ENCODE data around the gene RFC2. TPM values are rescaled to one million over a fixed set of nuclear protein-coding genes. Genes with fewer than 3 reads are reported as not detected.
A peak's percentile ranks its signal among the peaks of the same experiment; 100 is the strongest.
"Not testable (repeated sequence)": the region's sequence is repeated elsewhere in the genome, so short reads cannot be mapped to it uniquely, and the experiment has no call there.

RFC2 gene
- total and polyA plus RNA-seq, 2 donors (not counting 1 experiment from before 2014, with no cell fraction given): 9.9 to 19.6 TPM

- H3K36me3 ChIP-seq (ENCODE audit: control insufficient read depth, insufficient read depth, low read length): peaks cover 5% of the 10 kb centered on the region
- H3K9ac ChIP-seq (ENCODE audit: insufficient read depth, low read length): no peak overlapping the region
- H3K4me1 ChIP-seq (ENCODE audit: control insufficient read depth, extremely low read depth, insufficient read depth, low read length): peaks cover 9% of the 10 kb centered on the region
- peaks cover 13% of the 10 kb centered on the region for H3K79me2 ChIP-seq (ENCODE audit: control insufficient read depth, insufficient read depth, low read length)
- no peaks in the 10 kb centered on the region for H3K27me3 ChIP-seq (ENCODE audit: control insufficient read depth, insufficient read depth, low read length)
- peak overlapping the region; percentile 85 for H3K4me2 ChIP-seq (ENCODE audit: extremely low read depth, insufficient read depth, low read length)
- no peaks in the 10 kb centered on the region for H3K9me3 ChIP-seq (ENCODE audit: control insufficient read depth, insufficient read depth, low read depth, low read length)
- no peak overlapping the region for H2AFZ ChIP-seq (ENCODE audit: low read length)
- H3K27ac ChIP-seq (ENCODE audit: insufficient read depth, low read length): peak overlapping the region; percentile 4
- no peaks in the 10 kb centered on the region for H4K20me1 ChIP-seq (ENCODE audit: control insufficient read depth, extremely low read depth, insufficient read depth, low read length)
- DNase-seq (ENCODE audit: low read depth in 2 of 2): no peak
- no peak overlapping the region for H3K4me3 ChIP-seq (replicated peaks in 1 of 4; ENCODE audit: control extremely low read depth in 1 of 4, insufficient read depth in 1 of 4, low read depth in 3 of 4, low read length in 4 of 4)
- TF ChIP-seq, protein P1, sequence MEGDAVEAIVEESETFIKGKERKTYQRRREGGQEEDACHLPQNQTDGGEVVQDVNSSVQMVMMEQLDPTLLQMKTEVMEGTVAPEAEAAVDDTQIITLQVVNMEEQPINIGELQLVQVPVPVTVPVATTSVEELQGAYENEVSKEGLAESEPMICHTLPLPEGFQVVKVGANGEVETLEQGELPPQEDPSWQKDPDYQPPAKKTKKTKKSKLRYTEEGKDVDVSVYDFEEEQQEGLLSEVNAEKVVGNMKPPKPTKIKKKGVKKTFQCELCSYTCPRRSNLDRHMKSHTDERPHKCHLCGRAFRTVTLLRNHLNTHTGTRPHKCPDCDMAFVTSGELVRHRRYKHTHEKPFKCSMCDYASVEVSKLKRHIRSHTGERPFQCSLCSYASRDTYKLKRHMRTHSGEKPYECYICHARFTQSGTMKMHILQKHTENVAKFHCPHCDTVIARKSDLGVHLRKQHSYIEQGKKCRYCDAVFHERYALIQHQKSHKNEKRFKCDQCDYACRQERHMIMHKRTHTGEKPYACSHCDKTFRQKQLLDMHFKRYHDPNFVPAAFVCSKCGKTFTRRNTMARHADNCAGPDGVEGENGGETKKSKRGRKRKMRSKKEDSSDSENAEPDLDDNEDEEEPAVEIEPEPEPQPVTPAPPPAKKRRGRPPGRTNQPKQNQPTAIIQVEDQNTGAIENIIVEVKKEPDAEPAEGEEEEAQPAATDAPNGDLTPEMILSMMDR (conservative IDR thresholded peaks at IDR 0.05 in 1 of 2, IDR thresholded peaks at IDR 0.05 in 1 of 2; ENCODE audit: low read depth in 1 of 2, low read length in 2 of 2): no peak
- TF ChIP-seq EZH2 (IDR thresholded peaks at IDR 0.05; ENCODE audit: low read length, missing control alignments): no peak
These were observed 1.3 kb downstream of the RFC2 start for GRCh38 chr7:74252893-74253292.

DNA sequence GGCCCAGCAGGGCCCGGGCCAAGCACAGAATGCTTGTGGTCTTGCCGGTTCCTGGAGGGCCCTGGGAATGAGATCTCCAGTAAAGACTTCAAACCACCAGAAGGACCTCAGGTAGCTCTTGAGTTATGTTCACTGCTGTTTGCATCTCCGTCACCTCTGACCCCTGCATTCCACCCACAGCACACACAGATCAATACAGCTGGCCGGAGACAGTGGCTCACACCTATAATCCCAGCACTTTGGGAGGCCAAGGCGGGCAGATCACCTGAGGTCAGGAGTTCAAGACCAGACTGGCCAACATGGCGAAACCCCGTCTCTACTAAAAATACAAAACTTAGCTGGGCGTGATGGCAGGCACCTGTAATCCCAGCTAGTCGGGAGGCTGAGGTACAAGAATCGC is 5.1 kb downstream of the RFC2 start:
- H3K27me3 ChIP-seq (ENCODE audit: control insufficient read depth, insufficient read depth, low read length); H3K4me1 ChIP-seq (ENCODE audit: control insufficient read depth, extremely low read depth, insufficient read depth, low read length): not testable (repeated sequence)

DNA sequence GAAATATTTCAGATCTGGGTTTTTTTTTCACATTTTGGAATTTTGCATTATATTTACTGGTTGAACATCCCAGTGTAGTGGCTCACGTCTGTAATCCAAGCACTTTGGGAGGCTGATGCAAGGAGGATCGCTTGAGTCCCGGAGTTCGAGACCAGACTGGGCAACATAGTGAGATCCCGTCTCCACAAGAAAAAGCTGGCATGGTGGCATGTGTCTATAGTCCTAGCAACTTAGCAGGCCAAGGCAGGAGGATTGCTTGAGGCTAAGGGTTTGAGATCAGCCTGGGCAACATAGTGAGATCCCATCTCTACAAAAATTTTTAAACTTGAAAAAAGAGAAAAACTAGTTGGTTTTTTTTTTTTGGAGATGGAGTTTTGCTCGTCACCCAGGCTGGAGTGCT is 6.0 kb downstream of the RFC2 start:
- Histone ChIP-seq H3K4me1 (ENCODE audit: control insufficient read depth, extremely low read depth, insufficient read depth, low read length) (no peaks in the 10 kb centered on the region), H3K4me2 (ENCODE audit: extremely low read depth, insufficient read depth, low read length) (no peak overlapping the region), H4K20me1 (ENCODE audit: control insufficient read depth, extremely low read depth, insufficient read depth, low read length) (no peaks in the 10 kb centered on the region), H3K27me3 (ENCODE audit: control insufficient read depth, insufficient read depth, low read length) (no peaks in the 10 kb centered on the region), H3K79me2 (ENCODE audit: control insufficient read depth, insufficient read depth, low read length) (peaks cover 4% of the 10 kb centered on the region), H3K4me3 (replicated peaks in 1 of 4; ENCODE audit: control extremely low read depth in 1 of 4, insufficient read depth in 1 of 4, low read depth in 3 of 4, low read length in 4 of 4) (no peak overlapping the region), H3K9ac (ENCODE audit: insufficient read depth, low read length) (no peak overlapping the region), H3K36me3 (ENCODE audit: control insufficient read depth, insufficient read depth, low read length) (peaks cover 5% of the 10 kb centered on the region), H3K27ac (ENCODE audit: insufficient read depth, low read length) (no peak overlapping the region), H3K9me3 (ENCODE audit: control insufficient read depth, insufficient read depth, low read depth, low read length) (no peaks in the 10 kb centered on the region), H2AFZ (ENCODE audit: low read length) (no peak overlapping the region)
- DNase-seq (ENCODE audit: low read depth in 2 of 2): no peak
- TF ChIP-seq, protein P1 (conservative IDR thresholded peaks at IDR 0.05 in 1 of 2, IDR thresholded peaks at IDR 0.05 in 1 of 2; ENCODE audit: low read depth in 1 of 2, low read length in 2 of 2): no peak
- TF ChIP-seq EZH2 (IDR thresholded peaks at IDR 0.05; ENCODE audit: low read length, missing control alignments): no peak

More for the DNA sequence above, 5.1 kb downstream of the RFC2 start:
- not testable (repeated sequence) for H4K20me1 ChIP-seq (ENCODE audit: control insufficient read depth, extremely low read depth, insufficient read depth, low read length); H3K9ac ChIP-seq (ENCODE audit: insufficient read depth, low read length); H3K36me3 ChIP-seq (ENCODE audit: control insufficient read depth, insufficient read depth, low read length); H3K9me3 ChIP-seq (ENCODE audit: control insufficient read depth, insufficient read depth, low read depth, low read length); H3K27ac ChIP-seq (ENCODE audit: insufficient read depth, low read length); DNase-seq (ENCODE audit: low read depth in 2 of 2); H3K4me2 ChIP-seq (ENCODE audit: extremely low read depth, insufficient read depth, low read length); H2AFZ ChIP-seq (ENCODE audit: low read length); H3K4me3 ChIP-seq (replicated peaks in 1 of 4; ENCODE audit: control extremely low read depth in 1 of 4, insufficient read depth in 1 of 4, low read depth in 3 of 4, low read length in 4 of 4)
- peaks cover 12% of the 10 kb centered on the region for H3K79me2 ChIP-seq (ENCODE audit: control insufficient read depth, insufficient read depth, low read length)
